Measurements from ENCODE around the gene MOK. TPM values are rescaled to one million over a fixed set of nuclear protein-coding genes. Genes with fewer than 3 reads are reported as not detected.

MOK gene
- total RNA-seq, 3 donors from 2014 or later, result 13.0 to 29.0 (median 23.9) TPM

DNA sequence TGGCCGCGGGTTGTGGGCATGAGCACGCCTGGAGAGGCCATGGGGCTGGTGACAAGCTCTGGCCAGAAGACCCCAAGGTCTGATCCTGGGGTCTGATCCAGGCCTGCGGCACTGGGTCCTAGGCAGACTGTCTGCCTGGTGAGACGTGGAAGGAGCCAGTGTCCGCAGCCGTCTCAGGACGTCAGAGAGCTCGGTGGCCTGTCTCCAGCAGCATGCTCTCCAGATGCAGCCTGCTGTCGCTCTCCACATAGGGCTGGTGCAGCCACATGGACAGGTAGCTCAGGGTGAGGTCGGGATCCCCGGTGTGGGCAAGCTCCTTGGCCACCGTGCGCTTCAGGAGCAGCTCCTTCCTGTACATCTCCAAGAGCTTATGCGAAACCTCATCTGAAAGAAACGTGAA, 43.4 kb upstream of the MOK start:
- TF ChIP-seq, protein P1, sequence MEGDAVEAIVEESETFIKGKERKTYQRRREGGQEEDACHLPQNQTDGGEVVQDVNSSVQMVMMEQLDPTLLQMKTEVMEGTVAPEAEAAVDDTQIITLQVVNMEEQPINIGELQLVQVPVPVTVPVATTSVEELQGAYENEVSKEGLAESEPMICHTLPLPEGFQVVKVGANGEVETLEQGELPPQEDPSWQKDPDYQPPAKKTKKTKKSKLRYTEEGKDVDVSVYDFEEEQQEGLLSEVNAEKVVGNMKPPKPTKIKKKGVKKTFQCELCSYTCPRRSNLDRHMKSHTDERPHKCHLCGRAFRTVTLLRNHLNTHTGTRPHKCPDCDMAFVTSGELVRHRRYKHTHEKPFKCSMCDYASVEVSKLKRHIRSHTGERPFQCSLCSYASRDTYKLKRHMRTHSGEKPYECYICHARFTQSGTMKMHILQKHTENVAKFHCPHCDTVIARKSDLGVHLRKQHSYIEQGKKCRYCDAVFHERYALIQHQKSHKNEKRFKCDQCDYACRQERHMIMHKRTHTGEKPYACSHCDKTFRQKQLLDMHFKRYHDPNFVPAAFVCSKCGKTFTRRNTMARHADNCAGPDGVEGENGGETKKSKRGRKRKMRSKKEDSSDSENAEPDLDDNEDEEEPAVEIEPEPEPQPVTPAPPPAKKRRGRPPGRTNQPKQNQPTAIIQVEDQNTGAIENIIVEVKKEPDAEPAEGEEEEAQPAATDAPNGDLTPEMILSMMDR (IDR thresholded peaks at IDR 0.05), result no peak
- TF ChIP-seq POLR2A (IDR thresholded peaks at IDR 0.05) (no peak), POLR2AphosphoS5 (IDR thresholded peaks at IDR 0.05) (no peak)
- H3K4me1 ChIP-seq, result no peaks in the 10 kb centered on the region
- no peaks in the 10 kb centered on the region for H3K36me3 ChIP-seq
- no peak for DNase-seq (ENCODE audit: low spot score in 2 of 2)
- H3K4me3 ChIP-seq, result no peak overlapping the region
- no peaks in the 10 kb centered on the region for H3K27me3 ChIP-seq
- no peaks in the 10 kb centered on the region for H3K9me3 ChIP-seq
- intact Hi-C loops (cut with DNase I; ENCODE audit: low total_unique reads), result no loop called here
- H3K27ac ChIP-seq, result no peak overlapping the region

DNA sequence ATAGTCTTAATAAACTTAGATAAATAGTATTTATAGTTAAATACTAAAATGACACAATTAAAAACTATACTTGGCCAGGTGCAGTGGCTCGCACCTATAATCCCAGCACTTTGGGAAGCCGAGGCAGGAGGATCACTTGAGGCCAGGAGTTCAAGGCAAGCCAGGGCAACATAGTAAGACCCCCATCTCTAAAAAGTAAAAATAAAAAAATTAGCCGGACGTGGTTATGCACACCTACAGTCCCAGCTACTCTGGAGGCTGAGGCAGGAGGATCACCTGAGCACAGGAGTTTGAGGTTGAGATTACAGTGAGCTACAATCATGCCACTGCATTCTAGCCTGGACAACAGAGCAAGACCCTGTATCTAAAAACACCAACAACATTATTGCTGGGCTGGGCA, 41.7 kb upstream of the MOK start:
- no peaks in the 10 kb centered on the region for H3K27me3 ChIP-seq
- DNase-seq (ENCODE audit: low spot score in 2 of 2), result no peak
- no peaks in the 10 kb centered on the region for H3K4me1 ChIP-seq
- TF ChIP-seq POLR2A (IDR thresholded peaks at IDR 0.05) (no peak), POLR2AphosphoS5 (IDR thresholded peaks at IDR 0.05) (no peak)
- TF ChIP-seq, protein P1 (IDR thresholded peaks at IDR 0.05), result no peak
- no peaks in the 10 kb centered on the region for H3K36me3 ChIP-seq
- intact Hi-C loops (cut with DNase I; ENCODE audit: low total_unique reads), result no loop called here
- no peak overlapping the region for H3K4me3 ChIP-seq
- H3K27ac ChIP-seq, result no peak overlapping the region
- H3K9me3 ChIP-seq, result no peaks in the 10 kb centered on the region

DNA sequence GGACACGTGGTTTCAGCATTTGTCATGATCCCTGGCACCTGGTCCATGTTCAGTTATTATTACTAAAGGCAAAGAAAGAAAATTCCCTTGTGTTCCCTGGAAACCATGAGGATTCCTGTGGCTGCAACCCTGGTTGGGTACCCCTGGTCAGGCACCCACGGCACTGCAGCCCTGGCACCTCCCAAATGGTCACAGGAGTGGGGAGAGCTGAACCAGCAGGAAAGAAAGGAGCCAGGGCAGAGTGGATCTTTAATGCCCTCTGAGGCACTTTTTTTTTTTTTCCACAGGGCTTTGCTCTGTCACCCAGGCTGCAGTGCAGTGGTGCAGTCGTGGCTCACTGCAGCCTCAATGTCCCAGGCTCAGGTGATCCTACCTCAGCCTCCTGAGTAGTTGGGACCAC, 40.3 kb upstream of the MOK start:
- Histone ChIP-seq H3K36me3 (no peaks in the 10 kb centered on the region), H3K4me3 (no peak overlapping the region), H3K27ac (no peak overlapping the region), H3K9me3 (no peaks in the 10 kb centered on the region), H3K4me1 (no peaks in the 10 kb centered on the region), H3K27me3 (no peaks in the 10 kb centered on the region)
- TF ChIP-seq, protein P1 (IDR thresholded peaks at IDR 0.05), result no peak
- no peak for TF ChIP-seq POLR2AphosphoS5 (IDR thresholded peaks at IDR 0.05)
- no peak for TF ChIP-seq POLR2A (IDR thresholded peaks at IDR 0.05)
- intact Hi-C loops (cut with DNase I; ENCODE audit: low total_unique reads), result no loop called here
- DNase-seq (ENCODE audit: low spot score in 2 of 2), result no peak

DNA sequence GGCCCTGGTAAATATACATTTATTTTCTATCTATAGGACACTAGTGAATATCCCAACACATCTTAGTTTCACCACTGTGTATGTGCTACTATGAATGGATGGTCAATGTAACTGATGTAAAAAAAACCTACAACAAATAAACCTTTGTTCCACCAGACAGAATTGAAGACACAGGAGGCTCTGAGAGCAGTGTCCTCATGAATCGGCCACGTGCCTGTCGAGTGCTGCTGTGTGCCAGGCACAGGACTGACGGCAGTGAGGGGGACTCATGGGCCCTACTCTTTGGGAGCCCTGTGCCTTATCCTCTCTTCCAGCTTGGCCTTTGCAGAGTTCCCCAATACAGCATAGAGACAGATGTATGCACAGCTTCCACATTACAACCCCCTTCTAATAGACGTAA, 39.5 kb upstream of the MOK start:
- TF ChIP-seq POLR2AphosphoS5 (IDR thresholded peaks at IDR 0.05) (no peak), POLR2A (IDR thresholded peaks at IDR 0.05) (no peak)
- TF ChIP-seq, protein P1 (IDR thresholded peaks at IDR 0.05), result no peak
- intact Hi-C loops (cut with DNase I; ENCODE audit: low total_unique reads), result no loop called here
- Histone ChIP-seq H3K9me3 (no peaks in the 10 kb centered on the region), H3K27ac (no peak overlapping the region), H3K4me1 (no peaks in the 10 kb centered on the region), H3K36me3 (no peaks in the 10 kb centered on the region), H3K27me3 (no peaks in the 10 kb centered on the region), H3K4me3 (no peak overlapping the region)
- no peak for DNase-seq (ENCODE audit: low spot score in 2 of 2)

DNA sequence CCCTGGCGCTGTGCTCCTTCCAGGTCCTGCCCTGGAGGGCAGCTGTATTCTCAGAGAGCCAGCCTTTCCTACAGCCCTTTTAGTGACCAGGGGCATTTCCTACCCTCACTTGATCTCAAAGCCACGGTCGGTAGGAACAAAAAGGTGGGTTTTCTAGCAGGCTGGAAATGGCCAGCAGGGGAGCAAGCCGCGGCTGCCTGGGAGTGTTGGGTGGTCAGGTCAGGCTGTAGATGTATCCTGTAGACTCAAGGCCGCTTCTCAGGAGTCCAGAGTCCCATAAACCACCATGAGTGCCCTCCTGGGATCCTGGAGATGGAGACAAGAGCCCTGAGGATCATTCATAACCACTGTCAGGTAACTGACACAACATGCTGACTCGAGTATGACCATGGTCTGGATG, 39.1 kb upstream of the MOK start:
- DNase-seq (ENCODE audit: low spot score in 2 of 2), result no peak
- TF ChIP-seq, protein P1 (IDR thresholded peaks at IDR 0.05), result no peak
- TF ChIP-seq POLR2AphosphoS5 (IDR thresholded peaks at IDR 0.05) (no peak), POLR2A (IDR thresholded peaks at IDR 0.05) (no peak)
- H3K9me3 ChIP-seq, result no peaks in the 10 kb centered on the region
- no peaks in the 10 kb centered on the region for H3K27me3 ChIP-seq
- H3K4me1 ChIP-seq, result no peaks in the 10 kb centered on the region
- H3K4me3 ChIP-seq, result no peak overlapping the region
- H3K36me3 ChIP-seq, result no peaks in the 10 kb centered on the region
- no peak overlapping the region for H3K27ac ChIP-seq
- intact Hi-C loops (cut with DNase I; ENCODE audit: low total_unique reads), result no loop called here

Data from breast epithelium (tissue), 4 donors.